HepG2 (cell line): ENCODE measurements around the gene SLC50A1. TPM values are rescaled to one million over a fixed set of nuclear protein-coding genes. Genes with fewer than 3 reads are reported as not detected.

Experiments
- ADNP ChIP-seq: sonication (generic); formaldehyde crosslinking; IDR thresholded peaks from 2 replicates; pipeline ENCODE4 v1.4.0; 2020; ENCODE audit warnings: missing genetic modification reagents
- CBFB ChIP-seq: sonication (generic); formaldehyde crosslinking; IDR thresholded peaks from 2 replicates; pipeline ENCODE4 v1.4.0; 2020; ENCODE audit warnings: missing genetic modification reagents
- CBX1 ChIP-seq: IDR thresholded peaks from one replicate; pipeline ENCODE4 v1.6.1; 2016; ENCODE audit warnings: antibody characterized with exemption, low read depth
- ETV6 ChIP-seq: sonication (generic); formaldehyde crosslinking; conservative IDR thresholded peaks from 2 replicates; pipeline ENCODE4 v1.4.0; 2020; ENCODE audit warnings: missing genetic modification reagents
- GZF1 ChIP-seq: sonication (generic); formaldehyde crosslinking; IDR thresholded peaks from 2 replicates; pipeline ENCODE4 v1.5.1; 2020; ENCODE audit warnings: mild to moderate bottlenecking, missing genetic modification reagents
- HOXD1 ChIP-seq: sonication (generic); formaldehyde crosslinking; IDR thresholded peaks from 2 replicates; pipeline ENCODE4 v1.5.0; 2020; ENCODE audit warnings: missing genetic modification reagents
- IRX3 ChIP-seq: sonication (generic); formaldehyde crosslinking; IDR thresholded peaks from 2 replicates; pipeline ENCODE4 v1.8.1; 2023; ENCODE audit warnings: mild to moderate bottlenecking, low read depth, missing genetic modification reagents, borderline replicate concordance
- MYPOP ChIP-seq: sonication (generic); formaldehyde crosslinking; IDR thresholded peaks from 2 replicates; pipeline ENCODE4 v1.8.1; 2023; ENCODE audit warnings: mild to moderate bottlenecking, moderate library complexity, missing genetic modification reagents
- NR2F2 ChIP-seq: IDR thresholded peaks from 2 replicates; pipeline ENCODE4 v1.6.1; 2012; ENCODE audit warnings: low read depth, inconsistent platforms, borderline replicate concordance
- POGK ChIP-seq: sonication (generic); formaldehyde crosslinking; conservative IDR thresholded peaks from 2 replicates; pipeline ENCODE4 v1.8.0; 2022; ENCODE audit warnings: mild to moderate bottlenecking, moderate library complexity, missing genetic modification reagents
- RELA ChIP-seq: sonication (generic); formaldehyde crosslinking; IDR thresholded peaks from 2 replicates; pipeline ENCODE4 v1.4.0; 2020; ENCODE audit warnings: missing genetic modification reagents
- SIN3B ChIP-seq: fragments of 150-350 bp; IDR thresholded peaks from 2 replicates; pipeline ENCODE4 v1.6.1; 2014; ENCODE audit warnings: low read length
- SNAI1 ChIP-seq: sonication (generic); formaldehyde crosslinking; IDR thresholded peaks from 2 replicates; pipeline ENCODE4 v1.5.0; 2020; ENCODE audit warnings: mild to moderate bottlenecking, missing genetic modification reagents, borderline replicate concordance
- YEATS2 ChIP-seq: sonication (generic); formaldehyde crosslinking; IDR thresholded peaks from 2 replicates; pipeline ENCODE4 v1.4.0; 2020; ENCODE audit warnings: missing genetic modification reagents, borderline replicate concordance
- ZBTB20 ChIP-seq: sonication (generic); formaldehyde crosslinking; IDR thresholded peaks from 2 replicates; pipeline ENCODE4 v1.8.1; 2023; ENCODE audit warnings: missing genetic modification reagents, low read depth, mild to moderate bottlenecking, borderline replicate concordance
- ZBTB37 ChIP-seq: sonication (generic); formaldehyde crosslinking; IDR thresholded peaks from 2 replicates; pipeline ENCODE4 v1.4.0; 2020; ENCODE audit warnings: mild to moderate bottlenecking, missing genetic modification reagents
- ZNF180 ChIP-seq: sonication (generic); formaldehyde crosslinking; IDR thresholded peaks from 2 replicates; pipeline ENCODE4 v1.4.0; 2020; ENCODE audit warnings: low read depth, missing genetic modification reagents, borderline replicate concordance
- ZNF3 ChIP-seq: IDR thresholded peaks from 2 replicates; pipeline ENCODE4 v1.7.0; 2017; ENCODE audit warnings: inconsistent platforms
- ZNF430 ChIP-seq: sonication (generic); formaldehyde crosslinking; IDR thresholded peaks from 2 replicates; pipeline ENCODE4 v1.9.0; 2021; ENCODE audit warnings: mild to moderate bottlenecking, missing genetic modification reagents
- ZNF567 ChIP-seq: sonication (generic); formaldehyde crosslinking; IDR thresholded peaks from 2 replicates; pipeline ENCODE4 v1.8.1; 2023; ENCODE audit warnings: mild to moderate bottlenecking, missing genetic modification reagents, borderline replicate concordance
- ZNF691 ChIP-seq: sonication (generic); formaldehyde crosslinking; IDR thresholded peaks from 2 replicates; pipeline ENCODE4 v1.4.0; 2020; ENCODE audit warnings: missing genetic modification reagents, low read depth, mild to moderate bottlenecking, borderline replicate concordance
- ZNF7 ChIP-seq: IDR thresholded peaks from 2 replicates; pipeline ENCODE4 v1.6.1; 2016; ENCODE audit warnings: missing biosample characterization, missing genetic modification reagents
- ZNF720 ChIP-seq: sonication (generic); formaldehyde crosslinking; IDR thresholded peaks from 2 replicates; pipeline ENCODE4 v1.4.0; 2020; ENCODE audit warnings: missing genetic modification reagents
- ZNF768 ChIP-seq: sonication (generic); formaldehyde crosslinking; IDR thresholded peaks from 2 replicates; pipeline ENCODE4 v1.4.0; 2020; ENCODE audit warnings: missing genetic modification reagents
- ZNF772 ChIP-seq: sonication (generic); formaldehyde crosslinking; IDR thresholded peaks from 2 replicates; pipeline ENCODE4 v1.5.0; 2020; ENCODE audit warnings: mild to moderate bottlenecking, missing genetic modification reagents
- polyA plus RNA-seq, 8 experiments: library from polyadenylated mRNA; depleted of rRNA in 3 of 8; stranded (reverse) in 7 of 8; unstranded in 1 of 8; fragments of >200 nt; fragmentation: Illumina TruSeq in 4 of 8; extraction: Trizol in 4 of 8; gene quantifications; 2 replicates each; pipeline versions ENCODE4 v1.2.1 to v1.2.3, GENCODE V29; 2011 to 2016; ENCODE audit warnings: low read depth in 4 of 8, missing spikeins in 1 of 8, mixed read lengths in 1 of 8; ENCODE audit not compliant: insufficient read depth in 1 of 8
- total RNA-seq, 5 experiments: library from RNA; depleted of rRNA; stranded (reverse); fragments of >200 nt; fragmentation: Illumina TruSeq; extraction: Trizol; gene quantifications; 2 replicates each; pipeline ENCODE4 v1.2.3, GENCODE V29; 2016; ENCODE audit warnings: low read depth in 1 of 5

Gene SLC50A1
- total and polyA plus RNA-seq, 2 of the 13 experiments (the other 11 are each of a cell fraction or from before 2014, with no cell fraction given) = 22.5 to 46.8 TPM

- no peak for TF ChIP-seq POGK
- TF ChIP-seq MYPOP (CRISPR knock-in tag) = peak; percentile 93
- TF ChIP-seq ZNF567 (CRISPR knock-in tag) = no peak; the same call in 1 of the 2 replicates
- TF ChIP-seq ZNF430 (CRISPR knock-in tag) = no peak; the same call in 1 of the 2 replicates
- TF ChIP-seq ZNF720 (CRISPR knock-in tag) = no peak
- no peak for TF ChIP-seq ZNF180 (CRISPR knock-in tag)
- no peak for TF ChIP-seq ZNF7 (CRISPR knock-in tag)
- TF ChIP-seq ZNF772 (CRISPR knock-in tag) = no peak
- peak; percentile 4; the same call in 1 of the 2 replicates for TF ChIP-seq GZF1 (CRISPR knock-in tag)
- no peak for TF ChIP-seq ZNF691 (CRISPR knock-in tag)
- peak; percentile 12; the same call in 1 of the 2 replicates for TF ChIP-seq ZNF768
- TF ChIP-seq NR2F2 = no peak
- TF ChIP-seq ZBTB20 (CRISPR knock-in tag) = peak; percentile 83; the same call in 1 of the 2 replicates
- peak; percentile 78; the same call in 1 of the 2 replicates for TF ChIP-seq YEATS2
- TF ChIP-seq ZNF3 (CRISPR knock-in tag) = no peak
- no peak for TF ChIP-seq ZBTB37 (CRISPR knock-in tag)
- TF ChIP-seq RELA (CRISPR knock-in tag) = 0 out of 2 replicates have a peak, but pooled peaks have one; percentile 28
- TF ChIP-seq IRX3 (CRISPR knock-in tag) = no peak; the same call in 1 of the 2 replicates
- peak; percentile 60; the same call in 1 of the 2 replicates for TF ChIP-seq CBFB (CRISPR knock-in tag)
- TF ChIP-seq HOXD1 (CRISPR knock-in tag) = peak; percentile 68
- TF ChIP-seq SNAI1 (CRISPR knock-in tag) = peak; percentile 67; the same call in 1 of the 2 replicates
- TF ChIP-seq ADNP (CRISPR knock-in tag) = peak; percentile 13; the same call in 1 of the 2 replicates
- peak; percentile 73; the same call in 1 of the 2 replicates for TF ChIP-seq ETV6 (CRISPR knock-in tag)
- TF ChIP-seq CBX1 = no peak
- peak; percentile 51; the same call in 1 of the 2 replicates for TF ChIP-seq SIN3B
These were observed 8.3 kb upstream of the SLC50A1 start, which contains the start of gene EFNA1 (continued) for GRCh38 chr1:155127105-155127966.
